MM.1S (cell line): ENCODE data around the gene SYT4.
"Not testable (repeated sequence)": the region's sequence is repeated elsewhere in the genome, so short reads cannot be mapped to it uniquely, and the experiment has no call there.

ENCODE experiments used
- DNase-seq: peaks from one replicate; pipeline ENCODE4 v3.0.0-alpha.2; 2015
- H2AFZ ChIP-seq: fragments of 300-600 bp; sonication (generic); 2 replicates; pipeline ENCODE4 v1.6.0; 2016; ENCODE audit warnings: antibody characterized with exemption, low read length
- H3F3A ChIP-seq: fragments of 300-600 bp; sonication (generic); 2 replicates; pipeline ENCODE4 v1.6.1; 2016; ENCODE audit warnings: mild to moderate bottlenecking, antibody characterized with exemption, low read length, moderate library complexity, mixed read lengths; ENCODE audit not compliant: insufficient read depth
- H3K27ac ChIP-seq: fragments of 300-600 bp; sonication (generic); 2 replicates; pipeline ENCODE4 v1.5.1; 2016; ENCODE audit warnings: mild to moderate bottlenecking, low read length
- H3K27me3 ChIP-seq: fragments of 300-600 bp; sonication (generic); replicated peaks from 2 replicates; pipeline ENCODE4 v1.6.0; 2016; ENCODE audit warnings: low read length; ENCODE audit not compliant: insufficient read depth
- H3K36me3 ChIP-seq: fragments of 300-600 bp; sonication (generic); replicated peaks from 2 replicates; pipeline ENCODE4 v1.6.1; 2016; ENCODE audit warnings: mild to moderate bottlenecking, low read length, mixed read lengths; ENCODE audit not compliant: insufficient read depth
- H3K4me1 ChIP-seq: fragments of 300-600 bp; sonication (generic); 2 replicates; pipeline ENCODE4 v1.6.1; 2016; ENCODE audit warnings: low read length, mixed read lengths
- H3K4me2 ChIP-seq: fragments of 300-600 bp; sonication (generic); 2 replicates; pipeline ENCODE4 v1.6.0; 2016; ENCODE audit warnings: low read depth, low read length
- H3K4me3 ChIP-seq: fragments of 300-600 bp; sonication (generic); 2 replicates; pipeline ENCODE4 v1.5.1; 2016; ENCODE audit warnings: low read length, mixed read lengths
- H3K79me2 ChIP-seq: fragments of 300-600 bp; sonication (generic); 2 replicates; pipeline ENCODE4 v1.6.1; 2016; ENCODE audit warnings: mixed run types, low read length, mixed read lengths
- H3K9ac ChIP-seq: fragments of 300-600 bp; sonication (generic); 2 replicates; pipeline ENCODE4 v1.6.1; 2016; ENCODE audit warnings: low read length, mixed read lengths
- H3K9me2 ChIP-seq: fragments of 300-600 bp; sonication (generic); replicated peaks from 2 replicates; pipeline ENCODE4 v1.6.1; 2016; ENCODE audit warnings: mild to moderate bottlenecking, low read length, mixed read lengths; ENCODE audit not compliant: insufficient read depth
- H3K9me3 ChIP-seq: fragments of 300-600 bp; sonication (generic); replicated peaks from 2 replicates; pipeline ENCODE4 v1.6.1; 2016; ENCODE audit warnings: mild to moderate bottlenecking, low read length, mixed read lengths; ENCODE audit not compliant: insufficient read depth
- H4K20me1 ChIP-seq: fragments of 300-600 bp; sonication (generic); 2 replicates; pipeline ENCODE4 v1.6.1; 2016; ENCODE audit warnings: mild to moderate bottlenecking, low read length, moderate library complexity, mixed read lengths; ENCODE audit not compliant: insufficient read depth
- EZH2 ChIP-seq: fragments of 300-600 bp; sonication (generic); optimal IDR thresholded peaks from 2 replicates; pipeline ENCODE3; 2017; ENCODE audit warnings: low read depth, mild to moderate bottlenecking, antibody characterized with exemption, low read length, mixed read lengths
- EZH2phosphoT487 ChIP-seq: fragments of 300-600 bp; sonication (generic); IDR thresholded peaks from 2 replicates; pipeline ENCODE4 v1.6.1; 2018; ENCODE audit warnings: antibody characterized with exemption, low read length
- TF ChIP-seq, protein P1 (sequence below): fragments of 300-600 bp; sonication (generic); IDR thresholded peaks from 2 replicates; pipeline ENCODE4 v1.5.1; 2016; ENCODE audit warnings: antibody characterized with exemption, low read length, mixed read lengths

SYT4 gene

DNA sequence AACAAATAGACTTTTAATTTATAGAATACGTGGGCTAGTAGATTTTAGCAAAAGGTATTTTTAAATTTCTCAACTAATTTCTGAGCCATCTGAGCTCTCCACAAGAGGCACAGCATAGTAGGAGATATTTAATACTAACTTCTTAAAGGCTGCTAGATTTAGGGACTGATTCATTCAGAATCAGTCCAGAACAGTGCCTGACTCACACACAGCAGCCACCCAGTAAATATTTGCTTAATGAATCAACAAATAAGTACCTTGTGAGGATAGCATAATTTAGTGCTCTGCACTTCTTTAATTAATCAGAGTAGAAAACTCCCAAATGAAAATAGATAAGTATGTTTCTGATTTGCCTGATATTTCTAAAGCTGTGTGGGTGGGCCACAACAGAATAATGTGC lies 35.6 kb upstream of the SYT4 start:
- Histone ChIP-seq H3K9ac (no peak overlapping the region), H3K4me2 (no peak overlapping the region), H3K36me3 (no peaks in the 10 kb centered on the region), H2AFZ (no peak overlapping the region), H3K4me1 (no peaks in the 10 kb centered on the region), H3F3A (no peaks in the 10 kb centered on the region), H3K4me3 (no peak overlapping the region), H3K9me3 (no peaks in the 10 kb centered on the region), H3K27ac (no peak overlapping the region), H4K20me1 (no peaks in the 10 kb centered on the region), H3K79me2 (no peaks in the 10 kb centered on the region), H3K27me3 (no peaks in the 10 kb centered on the region), H3K9me2 (no peaks in the 10 kb centered on the region)
- TF ChIP-seq EZH2phosphoT487 (no peak), EZH2 (no peak)
- TF ChIP-seq, protein P1, sequence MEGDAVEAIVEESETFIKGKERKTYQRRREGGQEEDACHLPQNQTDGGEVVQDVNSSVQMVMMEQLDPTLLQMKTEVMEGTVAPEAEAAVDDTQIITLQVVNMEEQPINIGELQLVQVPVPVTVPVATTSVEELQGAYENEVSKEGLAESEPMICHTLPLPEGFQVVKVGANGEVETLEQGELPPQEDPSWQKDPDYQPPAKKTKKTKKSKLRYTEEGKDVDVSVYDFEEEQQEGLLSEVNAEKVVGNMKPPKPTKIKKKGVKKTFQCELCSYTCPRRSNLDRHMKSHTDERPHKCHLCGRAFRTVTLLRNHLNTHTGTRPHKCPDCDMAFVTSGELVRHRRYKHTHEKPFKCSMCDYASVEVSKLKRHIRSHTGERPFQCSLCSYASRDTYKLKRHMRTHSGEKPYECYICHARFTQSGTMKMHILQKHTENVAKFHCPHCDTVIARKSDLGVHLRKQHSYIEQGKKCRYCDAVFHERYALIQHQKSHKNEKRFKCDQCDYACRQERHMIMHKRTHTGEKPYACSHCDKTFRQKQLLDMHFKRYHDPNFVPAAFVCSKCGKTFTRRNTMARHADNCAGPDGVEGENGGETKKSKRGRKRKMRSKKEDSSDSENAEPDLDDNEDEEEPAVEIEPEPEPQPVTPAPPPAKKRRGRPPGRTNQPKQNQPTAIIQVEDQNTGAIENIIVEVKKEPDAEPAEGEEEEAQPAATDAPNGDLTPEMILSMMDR, result no peak
- no peak for DNase-seq

DNA sequence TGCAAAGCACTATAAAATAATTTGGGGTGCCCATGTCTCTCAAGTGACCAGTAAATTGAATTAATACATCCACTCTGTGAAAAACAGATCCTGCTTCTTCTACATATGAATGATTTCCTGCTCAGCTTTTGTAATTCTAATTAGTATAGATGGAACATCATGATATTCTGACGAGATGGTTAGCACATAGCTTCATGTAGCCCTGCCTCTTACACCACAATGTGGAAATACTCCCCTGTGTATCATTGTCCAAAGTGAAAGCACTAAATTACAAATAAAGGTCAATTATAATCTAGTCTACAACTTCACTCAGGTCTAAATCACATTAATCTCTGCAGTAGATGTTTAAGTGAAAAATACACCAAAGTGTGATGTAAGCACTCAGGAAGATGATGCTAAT lies 32.9 kb upstream of the SYT4 start:
- H3K4me3 ChIP-seq, result no peak overlapping the region
- H3K27ac ChIP-seq, result no peak overlapping the region
- H3K36me3 ChIP-seq, result no peaks in the 10 kb centered on the region
- no peak overlapping the region for H3K4me2 ChIP-seq
- H4K20me1 ChIP-seq, result no peaks in the 10 kb centered on the region
- H2AFZ ChIP-seq, result no peak overlapping the region
- no peak for TF ChIP-seq EZH2phosphoT487
- TF ChIP-seq, protein P1, result no peak
- TF ChIP-seq EZH2, result no peak
- no peaks in the 10 kb centered on the region for H3K4me1 ChIP-seq
- no peaks in the 10 kb centered on the region for H3K79me2 ChIP-seq
- no peaks in the 10 kb centered on the region for H3K9me2 ChIP-seq
- no peak for DNase-seq
- no peaks in the 10 kb centered on the region for H3K27me3 ChIP-seq
- no peaks in the 10 kb centered on the region for H3F3A ChIP-seq
- H3K9ac ChIP-seq, result no peak overlapping the region
- no peaks in the 10 kb centered on the region for H3K9me3 ChIP-seq

DNA sequence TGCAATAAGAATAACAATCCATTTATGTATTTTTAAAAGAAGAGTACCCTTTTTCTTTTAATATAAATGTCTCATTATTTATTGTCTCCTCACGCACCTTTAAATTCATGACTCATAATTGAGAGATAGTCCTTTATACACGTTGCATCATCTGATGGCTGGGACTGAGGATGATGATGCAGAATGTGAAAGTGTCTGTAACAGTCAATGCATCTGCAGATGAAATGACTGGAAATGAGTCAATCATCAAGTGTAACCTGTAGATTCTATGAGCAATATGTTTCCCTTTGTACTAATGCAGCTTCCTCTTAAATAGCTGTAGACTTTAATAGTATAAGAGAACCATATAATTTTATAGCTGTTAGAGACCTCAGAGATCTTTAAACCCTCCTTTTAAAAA lies 26.1 kb upstream of the SYT4 start:
- H2AFZ ChIP-seq, result no peak overlapping the region
- no peaks in the 10 kb centered on the region for H3K27me3 ChIP-seq
- no peaks in the 10 kb centered on the region for H3K79me2 ChIP-seq

DNA sequence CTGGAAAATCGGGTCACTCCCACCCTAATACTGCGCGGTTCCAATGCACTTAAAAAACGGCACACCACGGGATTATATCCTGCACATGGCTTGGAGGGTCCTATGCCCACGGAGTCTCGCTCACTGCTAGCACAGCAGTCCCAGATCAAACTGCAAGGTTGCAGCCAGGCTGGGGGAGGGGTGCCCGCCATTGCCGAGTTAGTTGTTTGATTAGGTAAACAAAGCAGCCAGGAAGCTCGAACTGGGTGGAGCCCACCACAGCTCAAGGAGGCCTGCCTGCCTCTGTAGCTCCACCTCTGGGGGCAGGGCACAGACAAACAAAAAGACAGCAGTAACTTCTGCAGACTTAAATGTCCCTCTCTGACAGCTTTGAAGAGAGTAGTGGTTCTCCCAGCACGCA lies 8.9 kb upstream of the SYT4 start:
- not testable (repeated sequence) for H4K20me1 ChIP-seq, H3F3A ChIP-seq, H3K36me3 ChIP-seq, H3K27me3 ChIP-seq, H3K9ac ChIP-seq, H3K79me2 ChIP-seq, H3K9me3 ChIP-seq, H3K9me2 ChIP-seq, H2AFZ ChIP-seq, H3K4me3 ChIP-seq, H3K4me1 ChIP-seq, H3K27ac ChIP-seq, DNase-seq, H3K4me2 ChIP-seq

More for the DNA sequence above, 26.1 kb upstream of the SYT4 start:
- Histone ChIP-seq H3K4me3 (no peak overlapping the region), H3K36me3 (no peaks in the 10 kb centered on the region), H3K27ac (no peak overlapping the region), H3K9me2 (no peaks in the 10 kb centered on the region), H3K9ac (no peak overlapping the region), H3F3A (no peaks in the 10 kb centered on the region), H3K9me3 (no peaks in the 10 kb centered on the region), H3K4me1 (no peaks in the 10 kb centered on the region), H4K20me1 (no peaks in the 10 kb centered on the region), H3K4me2 (no peak overlapping the region)
- no peak for TF ChIP-seq EZH2phosphoT487
- no peak for TF ChIP-seq EZH2
- TF ChIP-seq, protein P1, result no peak
- no peak for DNase-seq
